Stimulated activated CD4-positive, alpha-beta T cell treated with anti-CD3 and anti-CD28 coated beads, Interleukin-12 subunit alpha, Interleukin-12 subunit beta, amount 100 ng/mL, for 24 hours (primary cell): Measurements from ENCODE around the gene XRCC1.
"Not testable (repeated sequence)": the region's sequence is repeated elsewhere in the genome, so short reads cannot be mapped to it uniquely, and the experiment has no call there.

ENCODE experiments used
- DNase-seq, 2 experiments: peaks; one replicate each; pipeline ENCODE4 v3.0.0-alpha.2; 2020; ENCODE audit warnings: low read depth in 2 of 2

Gene XRCC1

DNA sequence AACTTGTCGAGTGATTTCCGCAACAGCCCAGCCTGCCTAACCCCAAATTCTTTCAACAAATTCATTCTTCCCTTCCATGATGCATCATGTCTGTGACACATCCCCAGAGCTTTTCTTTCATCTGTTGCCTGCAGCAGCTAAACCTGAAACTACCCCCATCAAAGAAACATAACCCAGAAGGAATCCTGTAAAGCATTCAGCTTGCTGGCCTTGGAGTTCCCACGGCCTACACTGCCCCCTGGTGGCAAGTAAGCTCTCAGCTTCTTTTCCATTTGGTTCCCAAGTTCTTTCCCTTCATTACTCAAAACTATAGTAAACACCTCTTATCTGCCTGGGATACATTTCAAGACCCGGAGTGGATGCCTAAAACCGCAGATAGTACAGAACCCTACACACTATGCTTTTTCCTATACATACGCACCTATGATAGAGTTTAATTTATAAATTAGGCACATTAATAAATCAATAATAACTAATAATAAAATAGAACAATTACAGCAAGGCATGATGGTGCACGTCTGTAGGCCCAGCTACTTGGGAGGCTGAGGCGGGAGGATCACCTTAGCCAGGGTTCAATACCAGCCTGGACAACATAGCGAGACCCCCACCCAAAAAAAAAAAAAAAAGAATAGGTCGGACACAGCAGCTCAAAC, 55.8 kb downstream of the XRCC1 start:
- DNase-seq = peak; percentile 51 to 82

GRCh38 chr19:43518051-43518450, 57.3 kb downstream of the XRCC1 start:
- no peak for DNase-seq

DNA sequence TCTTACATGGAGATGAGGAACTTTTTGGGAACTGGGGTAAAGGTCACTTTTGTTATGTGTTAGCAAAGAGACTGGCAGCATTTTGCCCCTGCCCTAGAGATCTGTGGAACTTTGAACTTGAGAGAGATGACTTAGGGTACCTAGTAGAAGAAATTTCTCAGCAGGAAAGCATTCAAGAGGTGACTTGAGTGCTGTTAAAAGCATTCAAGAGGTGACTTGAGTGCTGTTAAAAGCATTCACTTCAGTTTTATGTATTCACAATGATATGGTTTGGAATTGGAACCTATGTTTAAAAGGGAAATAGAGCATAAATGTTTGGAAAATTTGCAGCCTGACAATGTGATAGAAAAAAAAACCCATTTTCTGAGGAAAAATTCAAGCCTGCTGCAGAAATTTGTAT, 62.9 kb downstream of the XRCC1 start:
- not testable (repeated sequence) for DNase-seq

DNA sequence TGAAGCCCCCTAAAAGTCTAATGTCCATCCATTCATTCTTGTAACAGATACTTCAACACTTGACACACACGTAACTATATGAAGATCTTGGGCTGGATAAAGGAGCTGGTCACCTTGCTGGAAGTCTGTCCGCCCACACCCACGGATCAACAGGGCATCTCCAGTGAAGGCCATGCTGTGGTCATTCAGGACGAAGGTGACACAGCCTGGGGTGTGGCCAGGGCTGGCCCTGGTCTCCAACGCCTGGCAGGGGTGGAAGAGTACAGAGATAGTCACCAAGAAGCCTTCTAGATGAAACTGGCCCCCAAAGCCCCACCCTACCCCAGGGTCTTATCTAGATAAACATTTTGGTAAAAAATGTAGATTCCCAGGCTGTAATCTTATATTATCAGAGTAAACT, 64.0 kb downstream of the XRCC1 start:
- DNase-seq = no peak

- DNase-seq = no peak
Observed at GRCh38 chr19:43510713-43511112, 64.6 kb downstream of the XRCC1 start.

DNA sequence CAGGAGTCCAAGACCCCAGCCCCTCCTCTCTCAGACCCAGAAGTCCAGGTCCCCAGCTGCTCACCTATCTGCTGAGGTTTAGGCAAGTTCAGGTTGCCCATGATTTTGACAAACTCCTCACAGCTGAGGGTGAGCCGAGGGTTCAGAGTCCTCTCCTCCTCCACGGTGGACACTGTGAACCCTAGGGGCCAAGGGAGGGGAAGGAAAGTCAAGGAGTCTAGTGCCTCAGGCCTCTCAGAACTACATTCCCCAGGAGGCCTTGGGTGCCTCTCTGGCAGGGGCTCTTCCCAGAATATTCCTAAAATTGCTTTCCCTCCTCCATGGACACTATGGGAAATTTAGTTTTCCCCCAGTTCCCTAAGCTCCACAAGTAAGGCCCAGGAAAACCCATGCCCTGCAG, 67.4 kb downstream of the XRCC1 start:
- no peak for DNase-seq

GRCh38 chr19:43506629-43507028, 68.7 kb downstream of the XRCC1 start:
- DNase-seq = no peak

DNA sequence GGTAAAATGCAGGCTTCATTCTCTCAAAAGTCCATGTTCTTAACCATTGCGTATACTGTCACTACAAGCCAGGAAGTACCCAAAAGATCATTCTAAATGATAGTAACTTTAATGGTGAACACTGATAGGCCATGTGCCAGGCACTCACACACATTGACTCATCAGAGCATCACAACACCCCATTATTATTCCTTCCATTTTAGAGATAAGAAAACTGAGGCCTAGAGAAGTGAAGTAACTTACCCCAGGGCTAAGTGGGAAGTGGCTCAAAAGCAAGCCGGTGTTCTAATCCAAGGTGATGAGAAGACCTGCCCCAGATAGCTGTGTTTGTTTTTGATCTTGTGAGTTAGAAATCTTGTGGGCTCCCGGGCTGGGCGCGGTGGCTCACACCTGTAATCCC, 69.4 kb downstream of the XRCC1 start:
- DNase-seq = no peak

DNA sequence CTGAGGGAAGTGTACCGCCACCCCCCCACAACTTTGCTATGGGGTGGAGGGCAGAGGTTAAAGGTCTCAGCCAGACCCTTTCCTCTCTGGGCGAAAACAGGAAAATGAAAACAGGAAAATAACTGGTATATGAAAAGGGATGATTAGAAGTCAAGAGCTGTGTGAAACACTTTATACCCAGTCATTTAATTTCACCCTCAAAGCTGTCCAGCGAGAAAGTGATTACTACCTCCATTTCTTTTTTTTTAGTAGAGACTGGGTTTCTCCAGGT, 70.2 kb downstream of the XRCC1 start:
- DNase-seq = no peak

DNA sequence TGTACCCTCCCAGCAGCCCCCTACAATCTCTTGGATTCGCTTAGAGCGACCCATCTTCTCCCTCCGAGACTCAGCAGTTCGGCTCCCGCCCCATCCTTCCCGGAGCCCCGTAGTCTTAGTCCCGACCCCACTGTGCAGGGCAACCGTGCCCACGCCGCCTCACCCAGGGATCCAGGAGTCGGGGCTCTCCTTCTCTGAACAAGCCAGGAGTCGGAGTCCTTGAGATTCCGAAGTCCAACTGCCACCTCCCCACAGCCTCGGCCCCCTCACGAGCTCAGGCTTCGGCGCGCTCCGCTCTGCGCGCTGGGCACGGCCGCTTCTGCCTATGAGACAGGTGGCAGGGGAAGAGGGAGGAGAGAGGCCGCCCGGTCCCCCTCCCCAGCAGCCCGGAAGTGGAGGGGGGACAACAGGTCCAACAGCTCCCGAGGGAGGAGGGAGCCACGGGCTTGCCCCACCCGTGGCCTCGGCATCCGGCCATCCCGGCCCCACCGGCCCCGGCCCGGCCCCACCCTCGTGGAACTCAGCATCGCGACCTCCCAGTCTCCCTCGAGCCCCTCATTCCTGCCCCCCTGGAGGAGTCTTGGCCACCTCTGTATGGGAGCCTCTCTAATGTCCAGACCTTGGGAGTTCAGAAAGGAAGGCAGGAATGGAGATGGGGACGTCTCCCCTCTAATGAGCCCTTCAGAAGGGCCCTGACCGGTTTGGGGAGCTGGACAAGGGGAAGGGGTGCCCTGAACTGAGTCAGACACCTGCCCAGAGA, 70.7 kb downstream of the XRCC1 start, which contains the start of gene PHLDB3:
Gene PHLDB3, minus strand, starts transcription at position 321 of the 760 bp plus-strand sequence. CDS start 628 bp downstream, outside the sequence.
- DNase-seq = peak; percentile 32 to 38

- peak; percentile 95 to 100 for DNase-seq
Observed at GRCh38 chr19:43503501-43504425, 71.6 kb downstream of the XRCC1 start.

DNA sequence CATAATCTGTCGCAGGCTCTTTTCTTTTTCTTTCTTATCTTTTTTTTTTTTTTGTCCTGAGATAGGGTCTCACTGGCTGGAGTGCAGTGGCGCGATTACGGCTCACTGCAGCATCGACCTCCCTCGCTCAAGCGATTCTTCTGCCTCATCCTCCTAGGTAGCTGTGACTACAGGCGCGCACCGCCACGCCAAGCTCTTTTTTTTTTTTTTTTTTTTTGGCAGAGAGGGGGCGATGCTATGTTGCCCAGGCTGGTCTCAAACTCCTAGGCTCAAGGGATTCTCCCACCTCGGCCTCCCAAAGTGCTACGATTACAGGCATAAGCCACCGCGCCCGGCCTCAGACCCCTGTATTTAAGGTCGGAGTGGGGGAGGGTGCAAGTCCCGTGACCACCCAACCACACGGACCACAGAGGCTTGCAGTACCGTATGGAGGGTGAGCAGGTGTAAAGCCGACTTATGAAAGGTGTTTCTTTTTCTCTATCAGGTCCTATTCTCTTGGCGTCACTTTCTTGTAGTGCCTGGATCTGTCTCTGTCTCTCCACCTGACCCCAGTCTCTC, 72.8 kb downstream of the XRCC1 start:
- no peak for DNase-seq

- no peak for DNase-seq
Observed at GRCh38 chr19:43501661-43502418, 73.5 kb downstream of the XRCC1 start.

GRCh38 chr19:43499042-43499441, 76.3 kb downstream of the XRCC1 start:
- DNase-seq = no peak

DNA sequence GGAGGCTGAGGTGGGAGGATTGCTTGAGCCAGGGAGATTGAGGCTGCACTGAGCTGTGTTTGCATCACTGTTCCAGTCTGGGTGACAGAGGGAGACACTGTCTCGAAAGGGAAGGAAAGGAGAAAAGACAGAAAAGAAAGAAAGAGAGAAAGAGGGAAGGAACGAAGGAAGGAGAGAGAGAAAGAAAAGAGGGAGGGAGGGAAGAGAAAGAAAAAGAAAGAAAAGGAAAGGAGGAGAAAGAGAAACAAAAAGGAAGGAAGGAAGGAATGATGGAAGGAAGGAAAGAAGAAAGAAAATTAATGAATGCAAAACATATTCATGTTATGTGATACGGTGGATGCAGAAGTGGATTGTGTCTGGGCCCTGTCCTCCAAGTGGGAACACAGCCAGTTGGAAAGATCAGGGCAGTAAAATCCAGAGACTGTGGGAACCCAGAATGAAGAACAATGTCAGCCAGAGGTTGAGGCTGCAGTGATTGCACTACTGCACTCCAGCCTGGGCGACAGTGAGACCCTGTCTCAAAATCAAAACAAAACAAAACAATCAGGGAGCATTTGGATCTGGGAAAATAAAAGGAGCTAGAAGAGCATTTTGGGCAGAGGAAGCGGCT, 77.0 kb downstream of the XRCC1 start:
- DNase-seq = no peak

GRCh38 chr19:43496960-43497359, 78.4 kb downstream of the XRCC1 start:
- no peak for DNase-seq

- no peak for DNase-seq
Observed at GRCh38 chr19:43495082-43495481, 80.2 kb downstream of the XRCC1 start.
